GM12878 (cell line): ENCODE results near the gene CR1L. TPM values are rescaled to one million over a fixed set of nuclear protein-coding genes. Genes with fewer than 3 reads are reported as not detected.

ENCODE experiments used
- ATAC-seq: fragments of 200-7000 bp; cut with Tn5 transposase; 3 replicates; pipeline ENCODE4 v1.9.1; 2020; ENCODE audit warnings: mild to moderate bottlenecking, moderate library complexity
- BruUV-seq: library from RNA; stranded (reverse); fragments of 400-500 nt; replicated peaks from 2 replicates; lab custom pipeline; 2021; lab: Mats Ljungman, UMichigan
- CTCF ChIA-PET: fragments of 300-600 bp; sonication (Branson Sonifier 250); formaldehyde crosslinking; extraction: SDS; loops from one replicate; lab custom pipeline; 2021; ENCODE audit warnings: inconsistent platforms; lab: Yijun Ruan, JAX
- POLR2A ChIA-PET: fragments of 350-600 bp; formaldehyde crosslinking; extraction: SDS; loops from one replicate; lab custom pipeline; 2021; ENCODE audit warnings: inconsistent platforms; lab: Charles Lee
- RAD21 ChIA-PET: fragments of 300-600 bp; sonication (Branson Sonifier 250); formaldehyde crosslinking; loops from one replicate; lab custom pipeline; 2023; ENCODE audit warnings: antibody characterized with exemption; ENCODE audit not compliant: unreplicated experiment; lab: Charles Lee
- SMC1A ChIA-PET: fragments of 300-600 bp; sonication (Branson Sonifier 250); formaldehyde crosslinking; loops from one replicate; lab custom pipeline; 2023; ENCODE audit not compliant: unreplicated experiment, uncharacterized antibody; lab: Charles Lee
- DNase-seq: peaks from one replicate; pipeline ENCODE4 v3.0.0-alpha.2; 2011; ENCODE audit warnings: low read depth, low spot score
- FAIRE-seq: peaks from 3 replicates; lab custom pipeline; 2011; peaks lifted over from hg19 to GRCh38; lab: Jason Lieb, UNC
- H2AFZ ChIP-seq: 2 replicates; pipeline ENCODE4 v1.6.0; 2011; ENCODE audit warnings: low read depth, low read length, control low read depth; ENCODE audit not compliant: control insufficient read depth
- H3K27ac ChIP-seq: 2 replicates; pipeline ENCODE4 v1.5.1; 2011; ENCODE audit warnings: control low read depth; ENCODE audit not compliant: control insufficient read depth, insufficient read depth
- H3K27me3 ChIP-seq, 2 experiments: replicated peaks in 1 of 2; 2 replicates each; pipeline versions ENCODE4 v1.6.0 to v1.6.1; 2011; ENCODE audit warnings: low read length in 1 of 2; ENCODE audit not compliant: control insufficient read depth in 2 of 2, insufficient read depth in 2 of 2
- H3K36me3 ChIP-seq, 2 experiments: 2 replicates each; pipeline ENCODE4 v1.5.1; 2011; ENCODE audit warnings: low read length in 1 of 2; ENCODE audit not compliant: control insufficient read depth in 2 of 2, insufficient read depth in 2 of 2
- H3K4me1 ChIP-seq: 2 replicates; pipeline ENCODE4 v1.6.1; 2011; ENCODE audit warnings: mild to moderate bottlenecking, low read length, moderate library complexity, mixed read lengths; ENCODE audit not compliant: control insufficient read depth, insufficient read depth
- H3K4me2 ChIP-seq: 2 replicates; pipeline ENCODE4 v1.6.0; 2011; ENCODE audit warnings: control low read depth; ENCODE audit not compliant: control insufficient read depth, insufficient read depth
- H3K4me3 ChIP-seq: fragments of 200-600 bp; sonication (generic); 2 replicates; pipeline ENCODE4 v1.5.1; 2016
- H3K79me2 ChIP-seq: 2 replicates; pipeline ENCODE4 v1.6.0; 2011; ENCODE audit warnings: low read length; ENCODE audit not compliant: control insufficient read depth, insufficient read depth
- H3K9ac ChIP-seq: 2 replicates; pipeline ENCODE4 v1.8.0; 2011; ENCODE audit warnings: low read length, control low read depth, mixed read lengths; ENCODE audit not compliant: control insufficient read depth, insufficient read depth
- H3K9me3 ChIP-seq: replicated peaks from 3 replicates; pipeline ENCODE4 v1.5.1; 2011; ENCODE audit warnings: mild to moderate bottlenecking, low read length; ENCODE audit not compliant: control insufficient read depth, insufficient read depth
- H4K20me1 ChIP-seq: 2 replicates; pipeline ENCODE4 v1.6.0; 2011; ENCODE audit not compliant: control insufficient read depth, insufficient read depth
- BCL11A ChIP-seq: IDR thresholded peaks from 2 replicates; pipeline ENCODE4 v1.6.1; 2011; ENCODE audit warnings: low read depth, low read length
- CHD2 ChIP-seq: IDR thresholded peaks from 2 replicates; pipeline ENCODE4 v1.6.1; 2011; ENCODE audit warnings: low read depth, low read length, improper control_type of control experiment, borderline replicate concordance
- CREM ChIP-seq: IDR thresholded peaks from 2 replicates; pipeline ENCODE4 v1.6.1; 2014; ENCODE audit warnings: antibody characterized with exemption, low read depth
- IKZF1 ChIP-seq: fragments of 450-650 bp; conservative IDR thresholded peaks from 2 replicates; pipeline ENCODE4 v1.6.1; 2017; ENCODE audit warnings: antibody characterized with exemption, mild to moderate bottlenecking
- JUNB ChIP-seq: IDR thresholded peaks from 2 replicates; pipeline ENCODE4 v1.6.1; 2016; ENCODE audit warnings: antibody characterized with exemption, mild to moderate bottlenecking
- SUPT20H ChIP-seq: IDR thresholded peaks from 2 replicates; pipeline ENCODE4 v1.6.1; 2011; ENCODE audit warnings: low read depth, mild to moderate bottlenecking, low read length, moderate library complexity, borderline replicate concordance; ENCODE audit not compliant: control insufficient read depth
- SUZ12 ChIP-seq: fragments of 200-600 bp; sonication (generic); IDR thresholded peaks from one replicate; pipeline ENCODE4 v1.6.1; 2018; ENCODE audit warnings: antibody characterized with exemption, mild to moderate bottlenecking; ENCODE audit not compliant: unreplicated experiment
- YBX1 ChIP-seq: fragments of 450-650 bp; IDR thresholded peaks from 2 replicates; pipeline ENCODE4 v1.6.1; 2016; ENCODE audit warnings: antibody characterized with exemption
- ZNF207 ChIP-seq: fragments of 450-650 bp; IDR thresholded peaks from 2 replicates; pipeline ENCODE4 v1.6.1; 2014; ENCODE audit warnings: antibody characterized with exemption, mild to moderate bottlenecking, borderline replicate concordance
- ZZZ3 ChIP-seq: IDR thresholded peaks from 2 replicates; pipeline ENCODE4 v1.6.1; 2011; ENCODE audit warnings: low read depth; ENCODE audit not compliant: control insufficient read depth, insufficient read length
- WGBS: methylation state at CpG from one replicate; pipeline ENCODE4 v1.1.6; 2016; ENCODE audit warnings: low lambda C conversion rate; ENCODE audit not compliant: insufficient replicate concordance, insufficient coverage; ENCODE audit errors: missing lambda C conversion rate; 5-methylcytosine and 5-hydroxymethylcytosine counted together
- in situ Hi-C: fragments of 300-500 bp; cut with MboI; formaldehyde crosslinking; loops from 9 replicates; pipeline ENCODE4 v1.14.3; 2018; ENCODE audit warnings: mixed read lengths
- intact Hi-C: fragments of 100-400 bp; cut with micrococcal nuclease; formaldehyde crosslinking; loops from one replicate; pipeline ENCODE4 v1.14.2; 2022; ENCODE audit not compliant: unreplicated experiment
- polyA plus RNA-seq, 11 experiments: library from polyadenylated mRNA; depleted of rRNA in 4 of 11; unstranded in 6 of 11; stranded (reverse) in 5 of 11; fragments of >200 nt; fragmentation: Nextera tagmentation in 4 of 11; fragmentation: Illumina TruSeq in 1 of 11; extraction: Ambion mirVana in 4 of 11; extraction: Trizol in 1 of 11; gene quantifications; 1 replicate in 1 of 11; 2 replicates in 10 of 11; pipeline versions ENCODE4 v1.2.1 to v1.2.3, GENCODE V29; 2011 to 2016; ENCODE audit warnings: inconsistent platforms in 2 of 11, missing spikeins in 2 of 11, low read depth in 1 of 11
- total RNA-seq, 4 experiments: library from RNA; depleted of rRNA in 3 of 4; stranded (reverse); fragments of >200 nt in 3 of 4; fragmentation: Illumina TruSeq in 1 of 4; extraction: Trizol in 1 of 4; gene quantifications; 2 replicates each; pipeline versions ENCODE4 v1.2.1 to v1.2.3, GENCODE V29; 2013 to 2021
- TF ChIP-seq, protein P1 (sequence below): IDR thresholded peaks from 2 replicates; pipeline ENCODE4 v1.6.1; 2012; ENCODE audit warnings: low read depth, low read length, improper control_type of control experiment

CR1L gene
- total and polyA plus RNA-seq, 10 of the 15 experiments (the other 5 are each of a cell fraction or from before 2014, with no cell fraction given) = 0.11 TPM; not detected in 9

DNA sequence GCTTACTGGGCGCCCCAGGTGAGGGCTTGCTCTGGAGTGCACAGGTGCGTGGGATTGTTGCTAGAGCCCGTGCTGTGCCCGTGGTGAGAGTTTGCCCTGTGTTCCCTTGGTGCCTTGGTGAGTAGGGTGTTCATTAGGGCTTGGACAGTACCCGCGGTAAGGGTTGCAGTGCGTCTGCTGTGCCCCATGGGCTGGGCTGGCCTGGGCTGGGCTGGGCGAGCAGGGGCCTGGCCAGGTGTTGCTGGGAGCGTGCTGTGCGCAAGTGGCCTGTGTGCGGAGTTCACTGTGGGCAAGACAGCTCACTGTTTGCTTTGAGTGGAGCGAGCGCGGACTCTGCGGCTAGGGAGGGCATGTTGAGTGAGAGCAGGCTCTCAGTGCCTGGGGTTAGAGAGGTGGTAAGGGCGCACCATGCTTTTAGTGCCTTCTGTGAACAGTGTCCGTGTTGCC lies 725 bp downstream of the CR1L start:
- RAD21 ChIA-PET = no interaction called here
- Histone ChIP-seq H3K4me3 (no peak overlapping the region), H3K9me3 (no peaks in the 10 kb centered on the region; the same call in 2 of the 3 replicates), H3K4me1 (peaks cover 2% of the 10 kb centered on the region; the same call in 1 of the 2 replicates), H2AFZ (no peak overlapping the region), H3K27ac (no peak overlapping the region), H3K36me3 (no peaks in the 10 kb centered on the region), H3K79me2 (no peaks in the 10 kb centered on the region), H3K4me2 (no peak overlapping the region), H3K9ac (no peak overlapping the region), H3K27me3 (no peaks in the 10 kb centered on the region), H4K20me1 (no peaks in the 10 kb centered on the region)
- 87% methylated on average over 17 of the region's 17 CpGs for WGBS
- CTCF ChIA-PET = no interaction called here
- SMC1A ChIA-PET = no interaction called here
- POLR2A ChIA-PET = no interaction called here
- no peak for TF ChIP-seq CREM
- TF ChIP-seq ZZZ3 = no peak
- TF ChIP-seq SUPT20H = no peak
- no peak for TF ChIP-seq CHD2
- TF ChIP-seq SUZ12 = no peak
- TF ChIP-seq, protein P1, sequence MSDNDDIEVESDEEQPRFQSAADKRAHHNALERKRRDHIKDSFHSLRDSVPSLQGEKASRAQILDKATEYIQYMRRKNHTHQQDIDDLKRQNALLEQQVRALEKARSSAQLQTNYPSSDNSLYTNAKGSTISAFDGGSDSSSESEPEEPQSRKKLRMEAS = no peak
- TF ChIP-seq IKZF1 = no peak
- TF ChIP-seq ZNF207 = no peak
- TF ChIP-seq JUNB = no peak
- TF ChIP-seq BCL11A = no peak
- no peak for TF ChIP-seq YBX1
- no peak for FAIRE-seq
- no TSS peak for BruUV-seq
- intact Hi-C loops (no loop called here), in situ Hi-C loops (no loop called here)
- peak; percentile 27; the same call in 2 of the 3 replicates for ATAC-seq
- no peak for DNase-seq
